HepG2 (cell line): ENCODE results near the gene RPTOR. TPM values are rescaled to one million over a fixed set of nuclear protein-coding genes. Genes with fewer than 3 reads are reported as not detected.

Experiments used
- CTCF ChIP-seq: sonication (generic); formaldehyde crosslinking; IDR thresholded peaks from 2 replicates; pipeline ENCODE4 v1.5.0; 2020; ENCODE audit warnings: mild to moderate bottlenecking, missing genetic modification reagents, moderate library complexity
- FLYWCH1 ChIP-seq: sonication (generic); formaldehyde crosslinking; IDR thresholded peaks from 2 replicates; pipeline ENCODE4 v1.8.1; 2023; ENCODE audit warnings: mild to moderate bottlenecking, missing genetic modification reagents
- HMGXB4 ChIP-seq, 2 experiments: sonication (generic) in 1 of 2; formaldehyde crosslinking in 1 of 2; IDR thresholded peaks; 2 replicates each; pipeline versions ENCODE4 v1.4.0 to v1.6.1; 2018 to 2020; ENCODE audit warnings: missing genetic modification reagents in 2 of 2, borderline replicate concordance in 1 of 2, low read depth in 1 of 2, mild to moderate bottlenecking in 1 of 2, missing biosample characterization in 1 of 2
- ISL2 ChIP-seq: sonication (generic); formaldehyde crosslinking; IDR thresholded peaks from 2 replicates; pipeline ENCODE4 v1.5.0; 2020; ENCODE audit warnings: missing genetic modification reagents
- KMT2A ChIP-seq: sonication (generic); formaldehyde crosslinking; IDR thresholded peaks from 2 replicates; pipeline ENCODE4 v1.4.0; 2020; ENCODE audit warnings: missing genetic modification reagents
- MBD4 ChIP-seq: IDR thresholded peaks from 2 replicates; pipeline ENCODE4 v1.6.1; 2012; ENCODE audit warnings: low read length, inconsistent platforms, borderline replicate concordance
- MTERF4 ChIP-seq: sonication (generic); formaldehyde crosslinking; IDR thresholded peaks from 2 replicates; pipeline ENCODE4 v1.8.0; 2023; ENCODE audit warnings: mild to moderate bottlenecking, missing genetic modification reagents
- MYC ChIP-seq: sonication (generic); formaldehyde crosslinking; IDR thresholded peaks from 2 replicates; pipeline ENCODE4 v1.9.0; 2021; ENCODE audit warnings: missing genetic modification reagents, borderline replicate concordance
- NFRKB ChIP-seq: fragments of 450-650 bp; IDR thresholded peaks from 2 replicates; pipeline ENCODE4 v1.6.1; 2017
- TEAD2 ChIP-seq: sonication (generic); formaldehyde crosslinking; IDR thresholded peaks from 2 replicates; pipeline ENCODE4 v1.9.0; 2021; ENCODE audit warnings: missing genetic modification reagents
- THAP7 ChIP-seq: sonication (generic); formaldehyde crosslinking; IDR thresholded peaks from 2 replicates; pipeline ENCODE4 v1.8.1; 2023; ENCODE audit warnings: mild to moderate bottlenecking, missing genetic modification reagents
- ZBTB26 ChIP-seq: IDR thresholded peaks from 2 replicates; pipeline ENCODE4 v1.6.1; 2016; ENCODE audit warnings: missing compliant biosample characterization, missing genetic modification reagents, borderline replicate concordance
- ZNF337 ChIP-seq: sonication (generic); formaldehyde crosslinking; IDR thresholded peaks from 2 replicates; pipeline ENCODE4 v1.5.1; 2020; ENCODE audit warnings: missing genetic modification reagents, low read depth, mild to moderate bottlenecking, borderline replicate concordance
- ZNF577 ChIP-seq: sonication (generic); formaldehyde crosslinking; IDR thresholded peaks from 2 replicates; pipeline ENCODE4 v1.4.0; 2020; ENCODE audit warnings: mild to moderate bottlenecking, low read depth, missing genetic modification reagents, borderline replicate concordance
- ZNF607 ChIP-seq: sonication (generic); formaldehyde crosslinking; IDR thresholded peaks from 2 replicates; pipeline ENCODE4 v1.5.1; 2020; ENCODE audit warnings: missing genetic modification reagents, mild to moderate bottlenecking, borderline replicate concordance
- ZNF609 ChIP-seq: sonication (generic); formaldehyde crosslinking; IDR thresholded peaks from 2 replicates; pipeline ENCODE4 v1.4.0; 2020; ENCODE audit warnings: mild to moderate bottlenecking, missing genetic modification reagents, borderline replicate concordance
- ZNF790 ChIP-seq: sonication (generic); formaldehyde crosslinking; IDR thresholded peaks from 2 replicates; pipeline ENCODE4 v1.8.0; 2022; ENCODE audit warnings: missing genetic modification reagents, mild to moderate bottlenecking, borderline replicate concordance
- polyA plus RNA-seq, 8 experiments: library from polyadenylated mRNA; depleted of rRNA in 3 of 8; stranded (reverse) in 7 of 8; unstranded in 1 of 8; fragments of >200 nt; fragmentation: Illumina TruSeq in 4 of 8; extraction: Trizol in 4 of 8; gene quantifications; 2 replicates each; pipeline versions ENCODE4 v1.2.1 to v1.2.3, GENCODE V29; 2011 to 2016; ENCODE audit warnings: low read depth in 4 of 8, missing spikeins in 1 of 8, mixed read lengths in 1 of 8; ENCODE audit not compliant: insufficient read depth in 1 of 8
- total RNA-seq, 5 experiments: library from RNA; depleted of rRNA; stranded (reverse); fragments of >200 nt; fragmentation: Illumina TruSeq; extraction: Trizol; gene quantifications; 2 replicates each; pipeline ENCODE4 v1.2.3, GENCODE V29; 2016; ENCODE audit warnings: low read depth in 1 of 5

Gene RPTOR
- total and polyA plus RNA-seq, 2 of the 13 experiments (the other 11 are each of a cell fraction or from before 2014, with no cell fraction given), result 6.6 to 25.3 TPM

- TF ChIP-seq HMGXB4 (CRISPR knock-in tag; IDR thresholded peaks at IDR 0.05; ENCODE audit: borderline replicate concordance in 1 of 2, low read depth in 1 of 2), result no peak
- no peak for TF ChIP-seq CTCF (CRISPR knock-in tag)
- no peak for TF ChIP-seq THAP7 (CRISPR knock-in tag)
- TF ChIP-seq FLYWCH1 (CRISPR knock-in tag), result no peak
- TF ChIP-seq MBD4, result no peak
- TF ChIP-seq ZBTB26 (CRISPR knock-in tag), result no peak
- no peak for TF ChIP-seq ZNF607 (CRISPR knock-in tag)
- TF ChIP-seq MTERF4 (CRISPR knock-in tag), result no peak
- TF ChIP-seq ZNF609 (CRISPR knock-in tag), result no peak
- TF ChIP-seq NFRKB, result no peak
- peak; percentile 87 for TF ChIP-seq ISL2
- peak; percentile 52; the same call in 1 of the 2 replicates for TF ChIP-seq KMT2A
- TF ChIP-seq ZNF577, result no peak
- no peak for TF ChIP-seq TEAD2 (CRISPR knock-in tag)
- TF ChIP-seq MYC, result no peak
- TF ChIP-seq ZNF337 (CRISPR knock-in tag), result no peak
- no peak for TF ChIP-seq ZNF790 (CRISPR knock-in tag)
Measured at GRCh38 chr17:80667462-80668277, 123.0 kb downstream of the RPTOR start (continued).
